DMS153 (cell line): Measurements from ENCODE around the gene STRIP1.

Source experiments
- DNase-seq: peaks from one replicate; lab custom pipeline; 2025; lab: John Stamatoyannopoulos, UW

STRIP1 gene

GRCh38 chr1:110034451-110035235, at the start of gene STRIP1:
TSS of gene STRIP1 (plus strand) at chr1:110034624. CDS start at chr1:110034638, 14 bp downstream.
- peak; percentile 96 for DNase-seq

GRCh38 chr1:109985247-109986053, 49.0 kb upstream of the STRIP1 start:
- DNase-seq: no peak

DNA sequence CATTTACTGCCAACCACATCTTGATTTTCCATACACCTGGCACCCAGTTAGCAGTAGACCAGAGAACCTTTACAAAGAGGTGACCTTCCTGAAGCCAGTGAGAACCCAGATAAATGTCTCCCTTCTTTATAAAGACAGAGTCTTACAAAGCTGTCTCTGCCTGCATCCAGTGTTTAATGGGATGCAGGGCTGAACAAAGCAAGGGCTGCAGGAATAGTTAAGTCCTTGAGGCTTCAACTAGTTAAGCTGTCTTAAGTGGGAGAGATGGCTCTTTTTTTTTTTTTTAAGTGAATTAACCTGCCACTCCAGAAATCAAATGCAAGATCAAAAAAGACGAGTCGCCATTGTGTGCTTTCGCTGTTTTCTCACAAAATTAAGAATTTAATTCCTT, 48.4 kb upstream of the STRIP1 start:
- DNase-seq: no peak

- DNase-seq: no peak
Observed at GRCh38 chr1:109988349-109988914, 46.0 kb upstream of the STRIP1 start.

DNA sequence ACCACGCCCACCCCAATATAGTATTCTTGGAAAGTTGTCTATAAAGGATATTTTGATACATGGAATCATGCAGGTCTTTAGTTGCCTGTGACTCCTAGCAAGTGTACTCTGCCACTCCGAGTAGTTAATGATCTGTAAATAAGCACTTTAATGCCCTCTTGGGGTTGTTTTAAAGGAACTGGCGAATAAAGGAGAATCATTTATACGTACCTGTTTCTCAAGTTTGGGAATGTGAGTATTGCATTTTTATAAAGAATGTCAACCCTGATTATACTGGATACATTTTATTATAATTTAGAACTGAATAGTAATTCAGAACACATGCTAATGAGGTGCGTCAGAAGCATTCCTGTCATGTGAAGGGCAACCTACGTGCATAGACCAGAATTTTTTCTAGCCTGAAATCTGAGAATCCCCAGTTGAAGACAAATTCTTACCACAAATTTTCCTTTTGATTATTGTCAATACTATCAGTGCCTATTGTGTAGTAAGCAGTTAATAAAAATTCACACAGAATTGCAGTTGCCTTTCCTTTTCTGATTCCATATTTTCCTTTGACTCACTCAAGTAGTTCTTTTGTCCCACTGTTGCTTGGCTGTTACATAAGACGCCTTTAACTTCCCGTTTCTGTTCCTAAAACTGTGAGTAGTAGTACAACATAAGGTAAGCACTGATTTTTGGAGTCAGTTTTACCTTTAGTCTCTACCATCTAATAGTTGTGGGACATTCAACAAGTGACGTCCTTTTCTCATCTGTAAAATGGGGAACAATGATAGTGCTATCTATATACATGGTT, 44.7 kb upstream of the STRIP1 start:
- no peak for DNase-seq

DNA sequence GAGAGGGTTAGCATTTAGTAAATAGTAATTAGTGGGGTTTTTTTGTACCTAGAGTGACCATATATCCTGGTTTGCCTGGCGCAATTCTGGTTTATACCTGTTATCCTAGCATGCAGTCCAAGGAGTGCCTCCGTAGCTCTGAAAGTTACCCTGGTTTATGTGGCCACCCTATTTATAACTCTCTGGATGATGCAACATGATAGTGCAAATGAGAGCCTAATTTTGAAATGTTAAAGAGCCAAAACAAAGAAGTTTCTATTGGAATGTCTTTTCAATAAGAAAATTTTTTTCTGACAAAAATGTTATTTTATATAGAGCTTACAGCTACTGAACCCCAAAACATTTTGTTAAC, 44.1 kb upstream of the STRIP1 start:
- DNase-seq: no peak

- DNase-seq: no peak
Observed at GRCh38 chr1:109991400-109991925, 43.0 kb upstream of the STRIP1 start.

GRCh38 chr1:109993885-109994284, 40.5 kb upstream of the STRIP1 start:
- DNase-seq: no peak

- no peak for DNase-seq
Observed at GRCh38 chr1:109994654-109995053, 39.8 kb upstream of the STRIP1 start.

GRCh38 chr1:109995536-109995935, 38.9 kb upstream of the STRIP1 start:
- DNase-seq: no peak

DNA sequence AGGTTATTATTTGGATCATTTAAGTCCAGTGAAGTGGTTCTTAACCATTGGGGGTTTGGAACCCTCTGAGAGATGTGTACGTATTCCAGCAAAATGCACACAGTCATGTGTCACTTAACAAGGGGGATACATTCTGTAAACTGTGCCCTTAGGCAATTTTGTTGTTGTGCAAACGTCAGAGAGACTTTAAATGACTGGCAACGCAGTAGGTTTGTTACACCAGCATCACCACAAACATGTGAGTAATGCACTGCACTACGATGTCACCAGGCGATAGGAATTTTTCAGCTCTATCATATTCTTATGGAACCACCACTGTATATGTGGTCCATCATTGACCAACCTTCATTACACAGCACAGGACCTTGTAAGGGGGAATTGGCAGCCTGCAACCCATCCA, 37.9 kb upstream of the STRIP1 start:
- no peak for DNase-seq

- no peak for DNase-seq
Observed at GRCh38 chr1:109997204-109997866, 37.1 kb upstream of the STRIP1 start.

GRCh38 chr1:109997867-109998229, 36.6 kb upstream of the STRIP1 start:
- DNase-seq: no peak

DNA sequence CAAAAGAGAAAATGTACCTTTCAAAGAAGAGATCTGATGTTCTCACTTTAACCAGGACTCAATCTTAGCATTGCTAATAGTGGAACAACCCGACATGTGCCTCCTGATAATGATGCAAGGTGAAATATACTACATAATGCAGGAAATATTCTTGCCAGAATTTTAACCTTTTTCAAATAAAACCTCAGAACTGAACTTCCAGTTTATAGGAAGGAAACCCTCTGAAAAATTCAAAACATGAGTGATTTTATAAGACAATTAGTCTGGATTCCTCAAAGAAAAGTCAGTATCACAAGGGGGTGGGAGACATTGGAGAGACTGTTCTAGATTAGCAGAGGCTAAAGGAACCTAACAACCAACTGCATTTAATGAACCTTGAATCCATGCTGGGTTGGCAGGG, 31.7 kb upstream of the STRIP1 start:
- DNase-seq: no peak

- DNase-seq: no peak
Observed at GRCh38 chr1:110003747-110004428, 30.5 kb upstream of the STRIP1 start.

- DNase-seq: no peak
Observed at GRCh38 chr1:110004583-110004982, 29.8 kb upstream of the STRIP1 start.

DNA sequence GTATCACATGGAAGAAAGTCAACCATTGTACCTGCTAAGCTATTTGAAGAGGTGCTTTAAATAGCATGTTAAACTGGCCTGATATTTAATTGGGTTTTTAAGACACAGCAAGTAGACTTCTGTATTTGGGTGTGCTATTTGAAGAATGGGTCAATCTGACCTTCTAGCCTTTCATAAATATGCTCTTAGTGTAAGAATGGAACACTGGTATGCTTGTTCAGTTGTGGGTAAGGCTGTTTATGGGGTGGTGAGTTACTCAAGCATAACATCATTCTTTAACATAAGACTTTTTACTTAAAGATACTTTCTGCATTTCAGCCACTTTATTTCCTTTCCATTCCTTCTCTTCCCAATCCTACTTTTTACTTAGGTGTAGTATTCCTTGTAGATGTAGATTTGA, 28.5 kb upstream of the STRIP1 start:
- DNase-seq: no peak

GRCh38 chr1:110006516-110006915, 27.9 kb upstream of the STRIP1 start:
- no peak for DNase-seq

DNA sequence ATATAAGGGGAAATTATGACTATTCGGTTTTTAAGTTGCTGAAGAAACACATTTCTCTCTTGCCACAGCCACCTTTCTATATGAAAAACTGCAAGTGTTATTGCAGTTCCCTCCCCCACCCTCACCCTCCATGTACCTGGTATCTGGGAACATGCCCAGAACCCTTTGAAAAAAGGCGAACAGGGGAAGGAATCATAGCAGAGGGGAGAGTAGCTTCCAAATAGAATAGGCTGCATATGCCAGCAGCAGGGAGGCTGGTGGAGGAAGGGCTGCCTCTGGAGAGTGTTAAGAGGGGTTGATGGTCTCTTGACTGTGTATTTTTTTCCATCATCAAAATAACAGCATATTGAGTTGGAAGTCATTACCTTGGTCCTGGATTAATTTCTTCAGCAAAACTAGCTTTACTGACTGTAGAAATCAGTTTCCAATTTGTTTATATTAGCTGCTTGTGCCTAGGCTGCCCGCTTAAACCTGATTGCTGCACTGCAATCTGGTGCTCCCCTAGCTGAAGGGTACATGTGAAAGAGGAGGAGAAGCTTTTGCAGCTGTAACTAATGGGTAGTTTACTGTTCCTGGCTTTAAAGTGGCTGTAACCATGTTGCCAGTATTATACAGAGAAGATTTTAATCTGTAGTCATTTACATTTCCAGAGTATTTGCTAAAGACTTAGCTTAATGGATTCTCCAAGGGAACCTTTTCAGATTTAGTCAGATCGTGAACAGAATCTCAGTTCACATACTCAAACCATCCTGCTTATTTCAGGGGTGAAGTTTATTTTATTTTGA, 27.2 kb upstream of the STRIP1 start:
- DNase-seq: no peak

DNA sequence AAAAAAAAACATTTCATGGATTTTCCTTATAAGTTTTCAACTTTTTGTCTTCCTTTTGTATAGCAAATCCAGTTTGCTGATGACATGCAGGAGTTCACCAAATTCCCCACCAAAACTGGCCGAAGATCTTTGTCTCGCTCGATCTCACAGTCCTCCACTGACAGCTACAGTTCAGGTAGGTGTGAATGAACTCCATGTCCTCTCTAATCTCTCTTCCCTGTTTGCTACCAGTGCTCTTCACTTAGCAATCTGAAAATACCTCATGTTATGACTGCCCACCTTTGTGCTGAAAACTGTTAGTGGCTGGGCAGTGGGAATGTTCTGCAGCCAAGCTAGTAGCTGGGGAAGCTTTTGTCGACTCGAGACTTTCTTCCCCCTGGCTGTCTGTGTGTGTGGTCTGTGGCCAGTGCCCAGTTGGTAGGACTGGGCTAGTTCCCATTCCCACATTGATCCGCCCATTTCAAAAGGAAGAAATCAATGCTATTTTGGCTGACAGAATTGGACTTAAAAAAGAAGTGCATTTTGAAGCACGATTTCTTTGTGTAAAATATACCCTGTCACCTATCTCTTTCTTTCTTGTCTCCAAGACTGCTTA, 25.4 kb upstream of the STRIP1 start:
- no peak for DNase-seq
